Fibroblast of lung (primary cell): ENCODE data around the gene PSMC1. TPM values are rescaled to one million over a fixed set of nuclear protein-coding genes. Genes with fewer than 3 reads are reported as not detected.

ENCODE experiments used
- DNase-seq, 2 donors: peaks; one replicate each; pipeline versions ENCODE4 v3.0.0 to v3.0.0-alpha.2; 2010; ENCODE audit warnings: low read depth in 2 of 2
- H2AFZ ChIP-seq: 2 replicates; pipeline ENCODE4 v1.5.1; 2012; ENCODE audit warnings: low read length, control low read depth, inconsistent platforms
- H3K27ac ChIP-seq: 2 replicates; pipeline ENCODE4 v1.5.1; 2011; ENCODE audit warnings: low read length, control low read depth; ENCODE audit not compliant: insufficient read depth
- H3K27me3 ChIP-seq: 2 replicates; pipeline ENCODE4 v1.5.1; 2011; ENCODE audit warnings: mild to moderate bottlenecking, low read length; ENCODE audit not compliant: control insufficient read depth, insufficient read depth
- H3K36me3 ChIP-seq: 2 replicates; pipeline ENCODE4 v1.5.1; 2011; ENCODE audit warnings: low read length; ENCODE audit not compliant: control insufficient read depth, insufficient read depth
- H3K4me1 ChIP-seq: 2 replicates; pipeline ENCODE4 v1.5.1; 2011; ENCODE audit warnings: low read length; ENCODE audit not compliant: control insufficient read depth, insufficient read depth; ENCODE audit errors: extremely low read depth
- H3K4me2 ChIP-seq: 2 replicates; pipeline ENCODE4 v1.5.1; 2011; ENCODE audit warnings: low read length, control low read depth; ENCODE audit not compliant: insufficient read depth; ENCODE audit errors: extremely low read depth
- H3K4me3 ChIP-seq, 4 experiments: fragments of 200-600 bp in 1 of 4; sonication (generic) in 1 of 4; replicated peaks in 1 of 4; 2 replicates each; pipeline ENCODE4 v1.5.1; 2011 to 2016; ENCODE audit warnings: low read length in 4 of 4, low read depth in 3 of 4, mild to moderate bottlenecking in 3 of 4, control low read depth in 2 of 4, inconsistent platforms in 1 of 4, mixed read lengths in 1 of 4; ENCODE audit not compliant: insufficient read depth in 1 of 4; ENCODE audit errors: control extremely low read depth in 1 of 4
- H3K79me2 ChIP-seq: 2 replicates; pipeline ENCODE4 v1.5.1; 2012; ENCODE audit warnings: mild to moderate bottlenecking, low read length, inconsistent platforms; ENCODE audit not compliant: control insufficient read depth, insufficient read depth
- H3K9ac ChIP-seq: 2 replicates; pipeline ENCODE4 v1.5.1; 2011; ENCODE audit warnings: mild to moderate bottlenecking, low read length, control low read depth; ENCODE audit not compliant: insufficient read depth
- H3K9me3 ChIP-seq: 2 replicates; pipeline ENCODE4 v1.5.1; 2012; ENCODE audit warnings: low read depth, low read length; ENCODE audit not compliant: control insufficient read depth, insufficient read depth
- H4K20me1 ChIP-seq: 2 replicates; pipeline ENCODE4 v1.5.1; 2011; ENCODE audit warnings: low read length; ENCODE audit not compliant: control insufficient read depth, insufficient read depth; ENCODE audit errors: extremely low read depth
- EZH2 ChIP-seq: IDR thresholded peaks from 2 replicates; pipeline ENCODE4 v1.5.1; 2012; ENCODE audit warnings: low read length, control low read depth, mild to moderate bottlenecking; ENCODE audit errors: missing control alignments
- polyA plus RNA-seq, 2 donors: library from polyadenylated mRNA; depleted of rRNA in 1 of 2; stranded (reverse) in 1 of 2; unstranded in 1 of 2; fragments of >200 nt; gene quantifications; 2 replicates each; pipeline ENCODE4 v1.2.1, GENCODE V29; 2011 to 2012; ENCODE audit warnings: missing spikeins in 1 of 2
- total RNA-seq: library from RNA; depleted of rRNA; stranded (reverse); fragments of >200 nt; gene quantifications from 2 replicates; pipeline ENCODE4 v1.2.1, GENCODE V29; 2014
- TF ChIP-seq, protein P1 (sequence below), 2 donors: IDR thresholded peaks in 1 of 2; conservative IDR thresholded peaks in 1 of 2; 1 replicate in 1 of 2; 2 replicates in 1 of 2; pipeline ENCODE4 v1.5.1; 2011 to 2012; ENCODE audit warnings: low read length in 2 of 2, control low read depth in 1 of 2, inconsistent platforms in 1 of 2, low read depth in 1 of 2, mild to moderate bottlenecking in 1 of 2

The PSMC1 gene
- total and polyA plus RNA-seq, 2 donors (not counting 1 experiment from before 2014, with no cell fraction given), result 112 to 274 TPM

GRCh38 chr14:90255871-90256270 lies 482 bp upstream of the PSMC1 start:
- Histone ChIP-seq H3K27me3 (no peaks in the 10 kb centered on the region), H3K27ac (no peak overlapping the region), H3K4me1 (no peaks in the 10 kb centered on the region), H3K4me3 (peak overlapping the region in 3 of 4 experiments; percentile 67 to 97 (median 74)), H3K4me2 (peak overlapping the region; percentile 62), H3K79me2 (peaks cover 30% of the 10 kb centered on the region), H4K20me1 (no peaks in the 10 kb centered on the region), H3K36me3 (peaks cover 2% of the 10 kb centered on the region), H3K9me3 (no peaks in the 10 kb centered on the region), H3K9ac (no peak overlapping the region), H2AFZ (peak overlapping the region; percentile 93)
- no peak for TF ChIP-seq EZH2
- TF ChIP-seq, protein P1, sequence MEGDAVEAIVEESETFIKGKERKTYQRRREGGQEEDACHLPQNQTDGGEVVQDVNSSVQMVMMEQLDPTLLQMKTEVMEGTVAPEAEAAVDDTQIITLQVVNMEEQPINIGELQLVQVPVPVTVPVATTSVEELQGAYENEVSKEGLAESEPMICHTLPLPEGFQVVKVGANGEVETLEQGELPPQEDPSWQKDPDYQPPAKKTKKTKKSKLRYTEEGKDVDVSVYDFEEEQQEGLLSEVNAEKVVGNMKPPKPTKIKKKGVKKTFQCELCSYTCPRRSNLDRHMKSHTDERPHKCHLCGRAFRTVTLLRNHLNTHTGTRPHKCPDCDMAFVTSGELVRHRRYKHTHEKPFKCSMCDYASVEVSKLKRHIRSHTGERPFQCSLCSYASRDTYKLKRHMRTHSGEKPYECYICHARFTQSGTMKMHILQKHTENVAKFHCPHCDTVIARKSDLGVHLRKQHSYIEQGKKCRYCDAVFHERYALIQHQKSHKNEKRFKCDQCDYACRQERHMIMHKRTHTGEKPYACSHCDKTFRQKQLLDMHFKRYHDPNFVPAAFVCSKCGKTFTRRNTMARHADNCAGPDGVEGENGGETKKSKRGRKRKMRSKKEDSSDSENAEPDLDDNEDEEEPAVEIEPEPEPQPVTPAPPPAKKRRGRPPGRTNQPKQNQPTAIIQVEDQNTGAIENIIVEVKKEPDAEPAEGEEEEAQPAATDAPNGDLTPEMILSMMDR (conservative IDR thresholded peaks at IDR 0.05 in 1 of 2, IDR thresholded peaks at IDR 0.05 in 1 of 2; ENCODE audit: low read depth in 1 of 2, low read length in 2 of 2), result no peak
- peak in 1 of 2 donors; percentile 20 for DNase-seq

- TF ChIP-seq, protein P1 (conservative IDR thresholded peaks at IDR 0.05 in 1 of 2, IDR thresholded peaks at IDR 0.05 in 1 of 2; ENCODE audit: low read depth in 1 of 2, low read length in 2 of 2), result no peak
- no peak for TF ChIP-seq EZH2
- H3K9ac ChIP-seq, result no peak overlapping the region
- no peak overlapping the region for H3K27ac ChIP-seq
- no peaks in the 10 kb centered on the region for H4K20me1 ChIP-seq
- peaks cover 12% of the 10 kb centered on the region for H3K36me3 ChIP-seq
- H3K9me3 ChIP-seq, result no peaks in the 10 kb centered on the region
- H3K4me3 ChIP-seq, result no peak overlapping the region
- no peak for DNase-seq
- H2AFZ ChIP-seq, result no peak overlapping the region
- H3K79me2 ChIP-seq, result peaks cover 5% of the 10 kb centered on the region
- H3K4me1 ChIP-seq, result no peaks in the 10 kb centered on the region
- no peak overlapping the region for H3K4me2 ChIP-seq
- H3K27me3 ChIP-seq, result no peaks in the 10 kb centered on the region
Observed at GRCh38 chr14:90263748-90264449, 7.5 kb downstream of the PSMC1 start.

DNA sequence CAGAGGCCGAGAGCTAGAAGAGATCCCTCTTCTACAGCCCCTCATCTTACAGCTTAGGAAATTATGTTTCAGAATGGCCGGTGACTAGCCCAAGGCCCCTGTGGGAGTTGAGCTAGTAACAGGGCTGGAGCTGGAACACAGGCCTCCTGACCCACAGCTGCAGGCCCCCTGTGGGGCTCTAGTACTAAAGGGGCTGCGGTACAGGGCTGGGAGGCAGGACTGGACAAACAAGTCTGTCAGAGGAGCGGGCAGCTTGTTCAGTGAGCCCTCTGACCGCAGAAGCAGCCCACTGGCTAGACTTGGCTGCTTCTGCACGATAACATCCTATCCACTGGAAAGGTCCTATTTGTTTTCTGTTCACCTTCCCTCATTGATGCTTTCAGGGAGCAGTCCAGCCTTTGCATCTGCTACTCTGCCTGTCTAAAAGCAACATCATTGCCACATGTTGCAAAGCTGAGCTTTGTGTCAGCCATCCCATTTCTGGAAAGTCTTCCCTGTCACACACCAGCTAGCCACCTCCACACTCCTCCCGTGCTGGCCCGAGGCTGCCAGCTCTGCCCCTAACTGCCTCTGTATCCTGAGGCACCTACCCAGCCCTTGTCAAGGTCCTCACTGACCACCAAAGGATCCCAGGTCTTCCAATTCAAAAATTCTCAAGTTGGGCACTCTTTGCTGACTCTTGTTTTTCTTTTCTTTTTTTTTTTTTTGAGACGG lies 10.2 kb downstream of the PSMC1 start:
- H3K9me3 ChIP-seq, result no peaks in the 10 kb centered on the region
- TF ChIP-seq, protein P1 (conservative IDR thresholded peaks at IDR 0.05 in 1 of 2, IDR thresholded peaks at IDR 0.05 in 1 of 2; ENCODE audit: low read depth in 1 of 2, low read length in 2 of 2), result no peak
- TF ChIP-seq EZH2, result no peak
- no peak for DNase-seq
- no peaks in the 10 kb centered on the region for H3K27me3 ChIP-seq
- H3K36me3 ChIP-seq, result peaks cover 16% of the 10 kb centered on the region
- H3K4me1 ChIP-seq, result no peaks in the 10 kb centered on the region
- no peak overlapping the region for H3K27ac ChIP-seq
- H3K79me2 ChIP-seq, result no peaks in the 10 kb centered on the region
- no peak overlapping the region for H3K4me2 ChIP-seq
- H3K9ac ChIP-seq, result no peak overlapping the region
- no peaks in the 10 kb centered on the region for H4K20me1 ChIP-seq
- H3K4me3 ChIP-seq, result no peak overlapping the region
- H2AFZ ChIP-seq, result no peak overlapping the region
